Panc1 (cell line): ENCODE data around the gene PHKA2. TPM values are rescaled to one million over a fixed set of nuclear protein-coding genes. Genes with fewer than 3 reads are reported as not detected.

Experiments
- ATAC-seq: fragments of 200-7000 bp; cut with Tn5 transposase; 2 replicates; pipeline ENCODE4 v1.9.1; 2020; ENCODE audit warnings: mild to moderate bottlenecking, moderate library complexity
- BruUV-seq: library from RNA; stranded (reverse); fragments of 400-500 nt; replicated peaks from 2 replicates; lab custom pipeline; 2021; lab: Mats Ljungman, UMichigan
- CTCF ChIA-PET: fragments of 300-600 bp; sonication (Branson Sonifier 250); formaldehyde crosslinking; loops from one replicate; lab custom pipeline; 2022; ENCODE audit warnings: antibody characterized with exemption; lab: Charles Lee
- POLR2A ChIA-PET: fragments of 300-600 bp; sonication (Branson Sonifier 250); formaldehyde crosslinking; loops from one replicate; lab custom pipeline; 2022; ENCODE audit warnings: antibody characterized with exemption; lab: Charles Lee
- DNase-seq: peaks from one replicate; pipeline ENCODE4 v3.0.0-alpha.2; 2010; ENCODE audit warnings: low read depth, low spot score
- H3K27ac ChIP-seq: 2 replicates; pipeline ENCODE4 v1.5.1; 2011; ENCODE audit warnings: mild to moderate bottlenecking, low read length, inconsistent platforms
- H3K27me3 ChIP-seq: fragments of 200-500 bp; sonication (Bioruptor generic); 2 replicates; pipeline ENCODE4 v1.6.0; 2014; ENCODE audit warnings: low read length, inconsistent platforms; ENCODE audit not compliant: control insufficient read depth, insufficient read depth
- H3K36me3 ChIP-seq: fragments of 200-500 bp; sonication (Bioruptor generic); 2 replicates; pipeline ENCODE4 v1.5.1; 2014; ENCODE audit warnings: inconsistent platforms, mild to moderate bottlenecking, low read length, moderate library complexity; ENCODE audit not compliant: control insufficient read depth, insufficient read depth
- H3K4me1 ChIP-seq: 2 replicates; pipeline ENCODE4 v1.5.1; 2011; ENCODE audit warnings: inconsistent platforms, mild to moderate bottlenecking, low read length, moderate library complexity; ENCODE audit not compliant: control insufficient read depth, insufficient read depth
- H3K4me3 ChIP-seq, 2 experiments: 2 replicates each; pipeline ENCODE4 v1.5.1; 2011 to 2012; ENCODE audit warnings: low read depth in 2 of 2, low read length in 2 of 2, mild to moderate bottlenecking in 2 of 2, inconsistent platforms in 1 of 2, moderate library complexity in 1 of 2
- H3K9me3 ChIP-seq: fragments of 200-500 bp; sonication (Bioruptor generic); 2 replicates; pipeline ENCODE4 v1.5.1; 2014; ENCODE audit warnings: low read depth, mild to moderate bottlenecking, inconsistent platforms, low read length, moderate library complexity; ENCODE audit not compliant: control insufficient read depth, insufficient read depth
- POLR2AphosphoS5 ChIP-seq: IDR thresholded peaks from 2 replicates; pipeline ENCODE4 v1.6.1; 2012; ENCODE audit warnings: mild to moderate bottlenecking, low read depth, low read length, moderate library complexity
- SIN3A ChIP-seq: IDR thresholded peaks from 2 replicates; pipeline ENCODE4 v1.6.1; 2012; ENCODE audit warnings: low read depth, mild to moderate bottlenecking, low read length, moderate library complexity, borderline replicate concordance; ENCODE audit not compliant: insufficient read depth
- TCF7L2 ChIP-seq: IDR thresholded peaks from 2 replicates; pipeline ENCODE4 v1.6.1; 2011; ENCODE audit warnings: mild to moderate bottlenecking, low read depth, low read length, inconsistent platforms
- in situ Hi-C: cut with HindIII; loops from 2 replicates; pipeline ENCODE4 v1.10.0; 2016; ENCODE audit warnings: low sequenced_read_pairs, low pct_unique_long_range_greater_than_20kb
- intact Hi-C: fragments of 100-400 bp; cut with micrococcal nuclease; formaldehyde crosslinking; loops from one replicate; pipeline ENCODE4 v1.10.0; 2022; ENCODE audit not compliant: unreplicated experiment
- total RNA-seq: library from RNA; stranded (reverse); gene quantifications from one replicate; pipeline ENCODE4 v1.2.1, GENCODE V29; 2021; ENCODE audit not compliant: unreplicated experiment
- TF ChIP-seq, protein P1 (sequence below): fragments of 450-650 bp; IDR thresholded peaks from 2 replicates; pipeline ENCODE4 v1.5.1; 2017; ENCODE audit warnings: mild to moderate bottlenecking
- TF ChIP-seq, protein P2 (sequence below), 2 experiments: IDR thresholded peaks; 2 replicates each; pipeline ENCODE4 v1.6.1; 2011 to 2012; ENCODE audit warnings: low read depth in 2 of 2, control low read depth in 1 of 2, low read length in 1 of 2, mild to moderate bottlenecking in 1 of 2, moderate library complexity in 1 of 2; ENCODE audit not compliant: insufficient read depth in 1 of 2

The PHKA2 gene
- total RNA-seq, 1 experiment from 2014 or later, result 20.6 TPM

DNA sequence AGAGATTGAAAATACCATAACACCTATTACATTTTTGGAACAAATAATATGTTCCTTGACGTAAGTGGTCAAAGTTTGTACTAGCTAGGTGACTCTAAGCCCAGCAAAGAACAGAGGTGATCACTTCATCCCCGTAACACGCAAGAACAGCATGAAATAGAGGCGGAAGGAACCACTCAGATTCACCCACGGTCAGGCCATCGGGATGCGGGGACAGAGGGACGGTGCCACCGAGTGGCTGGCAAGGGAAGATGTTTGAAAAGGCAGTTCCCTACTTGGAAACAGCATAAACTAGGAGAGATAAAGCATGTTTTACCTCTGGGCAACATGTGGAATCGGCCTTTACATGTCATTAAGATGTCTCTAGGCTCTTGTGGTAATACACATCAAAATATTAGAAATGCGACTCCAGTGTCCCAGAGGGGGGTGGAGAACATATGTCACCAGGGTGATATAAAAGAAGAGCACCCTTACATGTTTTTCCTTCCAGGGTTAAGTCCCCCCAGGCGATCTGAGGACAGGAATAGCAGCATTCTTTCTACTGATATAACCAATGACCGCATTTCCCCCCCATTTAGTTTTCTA, 84.0 kb downstream of the PHKA2 start:
- no peak for TF ChIP-seq POLR2AphosphoS5
- TF ChIP-seq, protein P1, sequence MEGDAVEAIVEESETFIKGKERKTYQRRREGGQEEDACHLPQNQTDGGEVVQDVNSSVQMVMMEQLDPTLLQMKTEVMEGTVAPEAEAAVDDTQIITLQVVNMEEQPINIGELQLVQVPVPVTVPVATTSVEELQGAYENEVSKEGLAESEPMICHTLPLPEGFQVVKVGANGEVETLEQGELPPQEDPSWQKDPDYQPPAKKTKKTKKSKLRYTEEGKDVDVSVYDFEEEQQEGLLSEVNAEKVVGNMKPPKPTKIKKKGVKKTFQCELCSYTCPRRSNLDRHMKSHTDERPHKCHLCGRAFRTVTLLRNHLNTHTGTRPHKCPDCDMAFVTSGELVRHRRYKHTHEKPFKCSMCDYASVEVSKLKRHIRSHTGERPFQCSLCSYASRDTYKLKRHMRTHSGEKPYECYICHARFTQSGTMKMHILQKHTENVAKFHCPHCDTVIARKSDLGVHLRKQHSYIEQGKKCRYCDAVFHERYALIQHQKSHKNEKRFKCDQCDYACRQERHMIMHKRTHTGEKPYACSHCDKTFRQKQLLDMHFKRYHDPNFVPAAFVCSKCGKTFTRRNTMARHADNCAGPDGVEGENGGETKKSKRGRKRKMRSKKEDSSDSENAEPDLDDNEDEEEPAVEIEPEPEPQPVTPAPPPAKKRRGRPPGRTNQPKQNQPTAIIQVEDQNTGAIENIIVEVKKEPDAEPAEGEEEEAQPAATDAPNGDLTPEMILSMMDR, result peak; percentile 54
- intact Hi-C loops (no loop called here), in situ Hi-C loops (no loop called here)
- H3K4me3 ChIP-seq, result no peak overlapping the region
- ATAC-seq, result no peak
- H3K4me1 ChIP-seq, result no peaks in the 10 kb centered on the region
- POLR2A ChIA-PET, result no interaction called here
- H3K27ac ChIP-seq, result no peak overlapping the region
- H3K9me3 ChIP-seq, result no peaks in the 10 kb centered on the region
- no TSS peak for BruUV-seq
- no peak for DNase-seq
- no peaks in the 10 kb centered on the region for H3K36me3 ChIP-seq
- CTCF ChIA-PET, result no interaction called here
- no peaks in the 10 kb centered on the region for H3K27me3 ChIP-seq

DNA sequence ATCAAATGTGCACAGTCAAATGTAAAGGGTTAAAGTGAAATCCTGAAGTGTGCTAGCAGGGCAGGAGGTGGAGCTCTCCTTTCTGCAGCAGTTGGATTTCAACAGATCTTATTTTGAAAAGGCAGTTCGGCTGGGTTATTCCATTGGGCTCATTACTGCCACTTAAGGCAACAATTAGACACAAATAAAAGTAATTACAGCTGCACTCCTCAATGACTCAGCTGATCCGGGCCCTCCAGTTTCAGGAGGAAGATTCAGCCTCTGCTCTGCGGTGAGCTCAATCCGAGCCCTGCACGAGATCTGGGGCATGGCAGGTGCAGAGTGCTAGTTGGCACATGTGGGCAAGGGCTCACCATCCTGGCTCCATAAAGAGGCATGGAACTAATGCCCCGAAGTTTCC, 85.4 kb downstream of the PHKA2 start:
- H3K4me1 ChIP-seq, result no peaks in the 10 kb centered on the region
- CTCF ChIA-PET, result no interaction called here
- intact Hi-C loops, result no loop called here
- ATAC-seq (no peak), DNase-seq (no peak)
- H3K27me3 ChIP-seq, result no peaks in the 10 kb centered on the region
- no peak overlapping the region for H3K4me3 ChIP-seq
- in situ Hi-C loops, result no loop called here
- BruUV-seq, result no TSS peak
- no peak overlapping the region for H3K27ac ChIP-seq
- H3K36me3 ChIP-seq, result no peaks in the 10 kb centered on the region
- H3K9me3 ChIP-seq, result no peaks in the 10 kb centered on the region
- no peak for TF ChIP-seq TCF7L2
- TF ChIP-seq POLR2AphosphoS5, result no peak
- TF ChIP-seq, protein P1, result no peak
- TF ChIP-seq, protein P2, sequence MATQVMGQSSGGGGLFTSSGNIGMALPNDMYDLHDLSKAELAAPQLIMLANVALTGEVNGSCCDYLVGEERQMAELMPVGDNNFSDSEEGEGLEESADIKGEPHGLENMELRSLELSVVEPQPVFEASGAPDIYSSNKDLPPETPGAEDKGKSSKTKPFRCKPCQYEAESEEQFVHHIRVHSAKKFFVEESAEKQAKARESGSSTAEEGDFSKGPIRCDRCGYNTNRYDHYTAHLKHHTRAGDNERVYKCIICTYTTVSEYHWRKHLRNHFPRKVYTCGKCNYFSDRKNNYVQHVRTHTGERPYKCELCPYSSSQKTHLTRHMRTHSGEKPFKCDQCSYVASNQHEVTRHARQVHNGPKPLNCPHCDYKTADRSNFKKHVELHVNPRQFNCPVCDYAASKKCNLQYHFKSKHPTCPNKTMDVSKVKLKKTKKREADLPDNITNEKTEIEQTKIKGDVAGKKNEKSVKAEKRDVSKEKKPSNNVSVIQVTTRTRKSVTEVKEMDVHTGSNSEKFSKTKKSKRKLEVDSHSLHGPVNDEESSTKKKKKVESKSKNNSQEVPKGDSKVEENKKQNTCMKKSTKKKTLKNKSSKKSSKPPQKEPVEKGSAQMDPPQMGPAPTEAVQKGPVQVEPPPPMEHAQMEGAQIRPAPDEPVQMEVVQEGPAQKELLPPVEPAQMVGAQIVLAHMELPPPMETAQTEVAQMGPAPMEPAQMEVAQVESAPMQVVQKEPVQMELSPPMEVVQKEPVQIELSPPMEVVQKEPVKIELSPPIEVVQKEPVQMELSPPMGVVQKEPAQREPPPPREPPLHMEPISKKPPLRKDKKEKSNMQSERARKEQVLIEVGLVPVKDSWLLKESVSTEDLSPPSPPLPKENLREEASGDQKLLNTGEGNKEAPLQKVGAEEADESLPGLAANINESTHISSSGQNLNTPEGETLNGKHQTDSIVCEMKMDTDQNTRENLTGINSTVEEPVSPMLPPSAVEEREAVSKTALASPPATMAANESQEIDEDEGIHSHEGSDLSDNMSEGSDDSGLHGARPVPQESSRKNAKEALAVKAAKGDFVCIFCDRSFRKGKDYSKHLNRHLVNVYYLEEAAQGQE (IDR thresholded peaks at IDR 0.05; ENCODE audit: insufficient read depth in 1 of 2, low read depth in 2 of 2, low read length in 1 of 2), result no peak
- TF ChIP-seq SIN3A, result no peak
- POLR2A ChIA-PET, result no interaction called here
